Immature natural killer cell (primary cell): ENCODE measurements around the gene PTPRK. TPM values are rescaled to one million over a fixed set of nuclear protein-coding genes. Genes with fewer than 3 reads are reported as not detected.

Experiments used
- DNase-seq, 3 donors: peaks; one replicate each; pipeline ENCODE4 v3.0.0; 2022; ENCODE audit warnings: mixed read lengths in 1 of 3
- H3K27ac Mint-ChIP-seq, 6 donors: one replicate each; pipeline ENCODE4 v1.8.0; 2020; ENCODE audit warnings: mixed read lengths in 6 of 6, mild to moderate bottlenecking in 5 of 6, inconsistent platforms in 4 of 6, moderate library complexity in 3 of 6
- H3K27me3 Mint-ChIP-seq, 3 donors: one replicate each; pipeline ENCODE4 v1.8.0; 2020 to 2021; ENCODE audit warnings: low read depth in 3 of 3, mild to moderate bottlenecking in 3 of 3, mixed read lengths in 3 of 3, moderate library complexity in 3 of 3, inconsistent platforms in 1 of 3
- H3K36me3 Mint-ChIP-seq, 3 donors: one replicate each; pipeline ENCODE4 v1.8.0; 2020; ENCODE audit warnings: mixed read lengths in 3 of 3, inconsistent platforms in 2 of 3, mild to moderate bottlenecking in 2 of 3
- H3K4me1 Mint-ChIP-seq, 2 donors: one replicate each; pipeline ENCODE4 v1.8.0; 2020; ENCODE audit warnings: inconsistent platforms in 2 of 2, mild to moderate bottlenecking in 2 of 2, mixed read lengths in 2 of 2, moderate library complexity in 1 of 2
- H3K4me3 Mint-ChIP-seq, 5 donors: one replicate each; pipeline ENCODE4 v1.8.0; 2020; ENCODE audit warnings: mild to moderate bottlenecking in 5 of 5, mixed read lengths in 5 of 5, inconsistent platforms in 3 of 5, moderate library complexity in 3 of 5
- H3K9me3 Mint-ChIP-seq, 6 donors: one replicate each; pipeline ENCODE4 v1.8.0; 2020; ENCODE audit warnings: mild to moderate bottlenecking in 6 of 6, mixed read lengths in 6 of 6, inconsistent platforms in 4 of 6, moderate library complexity in 3 of 6
- polyA plus RNA-seq, 3 donors: library from polyadenylated mRNA; unstranded; fragments of 300-500 nt; fragmentation: Illumina TruSeq; gene quantifications; one replicate each; pipeline ENCODE4 v1.2.3, GENCODE V29; 2021

The PTPRK gene
- polyA plus RNA-seq, 3 donors from 2014 or later: not detected

- Mint-ChIP-seq H3K36me3 (no peaks in the 10 kb centered on the region), H3K27ac (no peak overlapping the region), H3K9me3 (peaks cover 0 to 4% (median 0%) of the 10 kb centered on the region in 6 donors), H3K4me1 (no peaks in the 10 kb centered on the region), H3K27me3 (peaks cover 0 to 5% (median 2%) of the 10 kb centered on the region in 3 donors), H3K4me3 (no peak overlapping the region)
- DNase-seq: no peak
Observed at GRCh38 chr6:128432394-128432793, 88.0 kb downstream of the PTPRK start.

DNA sequence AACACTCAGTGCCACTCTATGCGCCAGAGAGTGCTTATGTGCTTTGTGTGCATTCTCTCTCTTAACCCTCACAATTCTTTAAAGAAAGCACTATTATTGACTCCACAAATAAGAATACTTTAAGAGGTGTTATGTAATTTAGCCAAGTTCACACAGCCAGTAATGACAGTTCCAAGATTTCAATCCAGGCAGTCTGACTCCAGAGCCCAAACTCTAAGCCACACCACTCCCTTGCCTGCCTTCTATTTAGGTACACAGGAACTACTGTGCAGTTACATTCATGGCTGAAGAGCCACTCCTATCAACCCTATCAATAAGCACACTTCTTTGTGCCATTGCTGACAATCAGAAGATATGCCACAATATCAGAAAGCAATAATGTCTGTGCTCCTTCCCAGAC, 93.3 kb downstream of the PTPRK start:
- Mint-ChIP-seq H3K27ac (no peak overlapping the region), H3K36me3 (no peaks in the 10 kb centered on the region), H3K4me3 (no peak overlapping the region), H3K27me3 (peaks cover 0 to 4% (median 0%) of the 10 kb centered on the region in 3 donors), H3K4me1 (no peaks in the 10 kb centered on the region), H3K9me3 (peaks cover 0 to 1% (median 0%) of the 10 kb centered on the region in 6 donors)
- no peak for DNase-seq

DNA sequence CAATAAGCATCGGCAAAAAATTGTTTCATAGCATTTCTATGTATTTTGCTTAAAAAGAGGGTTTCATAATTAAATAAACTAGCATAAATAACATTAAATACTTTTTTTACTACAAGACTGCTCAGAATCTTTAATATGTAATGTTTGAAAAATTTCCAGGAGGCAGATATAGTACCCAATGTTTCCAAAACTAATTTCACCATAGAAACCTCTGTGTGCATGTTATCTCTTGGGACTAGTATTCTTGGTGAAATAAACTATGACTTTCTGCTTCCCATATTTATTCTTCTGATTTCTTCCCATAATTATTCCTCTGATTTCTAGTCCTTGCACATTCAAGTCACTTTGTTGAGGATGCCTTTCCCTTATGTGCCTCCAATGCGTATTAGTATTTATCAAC, 94.5 kb downstream of the PTPRK start:
- Mint-ChIP-seq H3K36me3 (no peaks in the 10 kb centered on the region), H3K27me3 (peaks cover 0 to 4% (median 0%) of the 10 kb centered on the region in 3 donors), H3K27ac (no peak overlapping the region), H3K9me3 (peaks cover 0 to 1% (median 0%) of the 10 kb centered on the region in 6 donors), H3K4me3 (no peak overlapping the region), H3K4me1 (no peaks in the 10 kb centered on the region)
- no peak for DNase-seq

- H3K27me3 Mint-ChIP-seq: peaks cover 0 to 4% (median 0%) of the 10 kb centered on the region in 3 donors
- H3K36me3 Mint-ChIP-seq: no peaks in the 10 kb centered on the region
- no peaks in the 10 kb centered on the region for H3K4me1 Mint-ChIP-seq
- no peak for DNase-seq
- H3K4me3 Mint-ChIP-seq: no peak overlapping the region
- no peak overlapping the region for H3K27ac Mint-ChIP-seq
- peaks cover 0 to 1% (median 0%) of the 10 kb centered on the region in 6 donors for H3K9me3 Mint-ChIP-seq
Observed at GRCh38 chr6:128422871-128423270, 97.5 kb downstream of the PTPRK start.

- H3K27ac Mint-ChIP-seq: no peak overlapping the region
- H3K9me3 Mint-ChIP-seq: peaks cover 0 to 1% (median 0%) of the 10 kb centered on the region in 6 donors
- H3K36me3 Mint-ChIP-seq: no peaks in the 10 kb centered on the region
- H3K27me3 Mint-ChIP-seq: peaks cover 0 to 3% (median 0%) of the 10 kb centered on the region in 3 donors
- no peaks in the 10 kb centered on the region for H3K4me1 Mint-ChIP-seq
- H3K4me3 Mint-ChIP-seq: no peak overlapping the region
- DNase-seq: no peak
Observed at GRCh38 chr6:128422200-128422599, 98.2 kb downstream of the PTPRK start.

DNA sequence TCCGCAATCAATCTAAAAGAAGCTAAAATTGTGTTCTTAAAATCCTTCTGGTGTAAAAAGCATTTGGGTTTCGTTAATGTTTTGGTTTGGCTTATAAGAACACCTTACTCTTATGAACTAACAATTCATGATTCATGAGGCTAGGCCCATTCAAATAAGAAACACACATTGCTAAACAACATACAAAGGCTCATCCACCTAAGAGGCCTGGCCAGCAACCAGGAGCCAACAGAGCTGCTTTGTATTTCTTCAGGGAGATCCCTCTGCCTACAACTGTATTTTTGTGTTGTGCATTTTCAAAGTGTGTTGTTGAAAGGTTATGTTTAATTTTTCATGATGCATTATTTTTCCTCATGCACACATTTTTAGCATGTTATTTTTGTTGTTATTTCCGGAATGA, 98.6 kb downstream of the PTPRK start:
- no peak overlapping the region for H3K4me3 Mint-ChIP-seq
- H3K27me3 Mint-ChIP-seq: no peaks in the 10 kb centered on the region
- H3K4me1 Mint-ChIP-seq: no peaks in the 10 kb centered on the region
- DNase-seq: no peak
- peaks cover 0 to 1% (median 0%) of the 10 kb centered on the region in 6 donors for H3K9me3 Mint-ChIP-seq
- no peak overlapping the region for H3K27ac Mint-ChIP-seq
- H3K36me3 Mint-ChIP-seq: no peaks in the 10 kb centered on the region

DNA sequence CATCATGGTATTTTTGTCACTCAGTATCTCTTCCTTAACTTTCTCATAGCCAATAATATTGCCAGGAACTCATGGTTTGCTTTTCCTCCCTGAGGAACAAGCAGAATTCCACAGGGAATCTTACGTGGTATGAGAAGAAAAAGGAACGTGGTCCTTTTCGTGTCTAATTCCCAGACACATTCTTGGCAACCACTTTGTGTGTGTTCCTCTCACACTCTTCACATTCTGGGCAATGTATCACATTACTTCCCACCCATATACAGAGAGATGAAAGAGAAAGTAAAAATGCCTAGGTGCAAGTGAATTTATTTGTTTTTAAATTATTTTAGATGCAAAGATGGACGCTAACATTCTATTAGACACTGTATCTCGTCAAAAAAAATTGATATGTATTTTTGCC, 102.7 kb downstream of the PTPRK start:
- H3K27me3 Mint-ChIP-seq: peaks cover 0 to 3% (median 0%) of the 10 kb centered on the region in 3 donors
- H3K4me1 Mint-ChIP-seq: no peaks in the 10 kb centered on the region

DNA sequence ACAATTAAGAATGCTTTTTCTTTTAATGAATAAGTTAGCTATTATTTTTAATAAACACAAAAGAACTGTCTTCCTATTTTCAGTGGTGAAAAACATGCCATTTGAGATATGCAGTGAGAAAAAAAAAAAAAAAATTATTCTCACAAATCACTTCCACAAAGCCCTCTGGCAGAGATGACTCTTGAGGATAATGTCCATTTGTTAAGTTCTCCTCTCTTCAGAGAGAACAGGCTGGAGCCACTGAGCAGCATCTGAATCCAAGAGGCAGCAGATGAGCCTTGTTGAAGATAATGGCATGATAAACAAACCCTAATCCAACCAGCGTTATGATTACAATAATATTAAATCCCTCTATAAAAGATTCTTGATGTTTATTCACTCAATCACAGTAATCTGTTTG, 105.0 kb downstream of the PTPRK start:
- Mint-ChIP-seq H3K4me1 (no peaks in the 10 kb centered on the region), H3K36me3 (no peaks in the 10 kb centered on the region), H3K4me3 (no peak overlapping the region), H3K27me3 (peaks cover 2 to 3% (median 2%) of the 10 kb centered on the region in 3 donors), H3K9me3 (no peaks in the 10 kb centered on the region), H3K27ac (no peak overlapping the region)
- no peak for DNase-seq

More for the DNA sequence above, 102.7 kb downstream of the PTPRK start:
- H3K4me3 Mint-ChIP-seq: no peak overlapping the region
- H3K27ac Mint-ChIP-seq: no peak overlapping the region
- no peaks in the 10 kb centered on the region for H3K36me3 Mint-ChIP-seq
- H3K9me3 Mint-ChIP-seq: no peaks in the 10 kb centered on the region
- DNase-seq: no peak

DNA sequence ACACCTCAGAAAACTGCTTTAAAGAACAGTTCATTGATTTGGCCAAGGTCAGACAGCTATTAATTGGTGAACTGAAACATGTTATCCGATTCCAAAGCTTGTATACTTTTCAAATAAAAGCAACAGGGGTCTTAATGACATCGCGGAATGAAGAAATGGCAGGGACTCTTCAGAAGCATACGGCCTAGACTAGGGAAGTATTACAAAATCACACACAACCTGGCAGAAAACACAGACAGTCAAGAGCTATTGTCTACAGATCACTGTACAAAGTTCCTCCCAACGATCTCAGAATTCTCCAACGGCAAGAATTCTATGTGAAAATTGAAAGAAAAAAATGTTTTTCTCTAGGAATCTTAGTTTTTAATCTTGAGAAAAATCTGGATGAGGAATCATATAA, 105.5 kb downstream of the PTPRK start:
- H3K4me3 Mint-ChIP-seq: no peak overlapping the region
- H3K36me3 Mint-ChIP-seq: no peaks in the 10 kb centered on the region
- peaks cover 2 to 3% (median 2%) of the 10 kb centered on the region in 3 donors for H3K27me3 Mint-ChIP-seq
- H3K9me3 Mint-ChIP-seq: no peaks in the 10 kb centered on the region
- DNase-seq: no peak
- no peaks in the 10 kb centered on the region for H3K4me1 Mint-ChIP-seq
- H3K27ac Mint-ChIP-seq: no peak overlapping the region

GRCh38 chr6:128413291-128413690, 107.1 kb downstream of the PTPRK start:
- Mint-ChIP-seq H3K27me3 (peaks cover 2 to 3% (median 2%) of the 10 kb centered on the region in 3 donors), H3K36me3 (no peaks in the 10 kb centered on the region), H3K9me3 (peaks cover 0 to 3% (median 0%) of the 10 kb centered on the region in 6 donors), H3K4me3 (no peak overlapping the region), H3K27ac (no peak overlapping the region), H3K4me1 (no peaks in the 10 kb centered on the region)
- no peak for DNase-seq

DNA sequence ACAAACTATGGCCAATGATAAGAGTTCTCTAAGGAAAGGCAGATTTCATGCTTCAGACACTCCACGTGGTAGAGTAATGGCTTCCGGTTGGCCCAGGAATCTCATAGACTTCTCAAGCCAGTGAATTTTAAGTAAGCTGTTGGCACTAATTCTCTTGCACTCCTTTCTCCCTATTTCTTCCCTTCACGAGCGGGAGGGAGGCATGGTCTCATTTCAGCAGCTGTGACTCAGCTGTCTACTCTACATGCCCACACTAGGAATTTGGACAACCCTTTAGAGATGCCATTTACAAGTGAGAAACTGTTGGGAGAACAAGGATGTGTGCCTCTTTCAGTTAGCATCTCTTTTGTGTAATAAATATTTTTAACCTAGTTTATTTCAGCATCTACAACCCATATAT, 107.7 kb downstream of the PTPRK start:
- Mint-ChIP-seq H3K4me1 (no peaks in the 10 kb centered on the region), H3K36me3 (no peaks in the 10 kb centered on the region), H3K27me3 (peaks cover 2 to 3% (median 2%) of the 10 kb centered on the region in 3 donors), H3K4me3 (no peak overlapping the region), H3K27ac (no peak overlapping the region), H3K9me3 (peaks cover 0 to 4% (median 0%) of the 10 kb centered on the region in 6 donors)
- no peak for DNase-seq

DNA sequence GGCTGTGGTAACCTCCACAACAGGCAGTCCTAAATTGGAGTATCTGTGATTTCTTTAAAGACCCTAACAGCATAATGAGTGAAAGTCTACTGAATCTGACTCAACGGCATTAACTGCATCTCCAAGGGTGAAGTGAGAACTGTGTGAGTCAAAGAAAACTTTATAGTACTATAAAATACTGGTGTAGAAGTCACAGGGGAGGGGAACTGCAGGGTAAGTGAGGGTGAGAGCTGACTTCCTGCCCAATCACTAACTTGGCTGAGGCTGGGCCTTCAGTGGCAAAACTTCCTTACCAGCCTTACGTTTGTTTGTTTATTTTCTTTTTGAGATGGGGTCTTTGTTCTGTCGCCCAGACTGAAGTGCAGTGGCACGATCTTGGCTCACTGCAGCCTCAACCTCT, 109.8 kb downstream of the PTPRK start:
- Mint-ChIP-seq H3K36me3 (no peaks in the 10 kb centered on the region), H3K9me3 (peaks cover 0 to 4% (median 0%) of the 10 kb centered on the region in 6 donors), H3K27ac (no peak overlapping the region), H3K4me1 (no peaks in the 10 kb centered on the region), H3K27me3 (peaks cover 0 to 2% (median 2%) of the 10 kb centered on the region in 3 donors), H3K4me3 (no peak overlapping the region)
- no peak for DNase-seq

- Mint-ChIP-seq H3K36me3 (no peaks in the 10 kb centered on the region), H3K4me3 (no peak overlapping the region), H3K9me3 (peaks cover 0 to 4% (median 0%) of the 10 kb centered on the region in 6 donors), H3K27ac (no peak overlapping the region), H3K27me3 (peaks cover 0 to 2% (median 2%) of the 10 kb centered on the region in 3 donors), H3K4me1 (no peaks in the 10 kb centered on the region)
- no peak for DNase-seq
Observed at GRCh38 chr6:128409003-128409402, 111.4 kb downstream of the PTPRK start.

DNA sequence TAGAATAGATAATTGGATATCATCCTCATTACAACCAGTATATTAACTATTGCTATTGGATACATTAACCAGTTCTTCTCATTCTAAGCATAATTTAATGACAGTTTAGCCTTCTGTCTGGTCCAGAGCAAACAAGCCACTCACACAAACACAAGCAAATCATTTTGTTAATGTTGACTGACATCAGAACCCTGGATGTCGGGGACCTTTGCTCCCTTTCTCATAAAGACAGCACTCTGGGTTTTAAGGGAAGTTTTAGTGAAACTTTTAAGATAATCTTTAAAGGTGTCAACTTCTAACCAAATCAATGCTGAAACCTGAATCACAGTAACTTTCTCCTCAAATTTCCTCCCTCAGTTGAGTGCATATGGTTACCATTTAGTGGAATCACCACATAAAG, 113.9 kb downstream of the PTPRK start:
- H3K4me3 Mint-ChIP-seq: no peak overlapping the region
- DNase-seq: no peak
- H3K9me3 Mint-ChIP-seq: peaks cover 0 to 4% (median 0%) of the 10 kb centered on the region in 6 donors
- H3K36me3 Mint-ChIP-seq: no peaks in the 10 kb centered on the region
- no peak overlapping the region for H3K27ac Mint-ChIP-seq
- H3K27me3 Mint-ChIP-seq: peaks cover 0 to 2% (median 0%) of the 10 kb centered on the region in 3 donors
- H3K4me1 Mint-ChIP-seq: no peaks in the 10 kb centered on the region
